T-helper 2 cell treated with Interferon-gamma antibody and Interleukin-4, amounts not matched to agents 100 ng/mL and 5 ng/mL, for 36 hours (primary cell): Measurements from ENCODE around the gene MYL2. TPM values are rescaled to one million over a fixed set of nuclear protein-coding genes. Genes with fewer than 3 reads are reported as not detected.
"Not testable (repeated sequence)": the region's sequence is repeated elsewhere in the genome, so short reads cannot be mapped to it uniquely, and the experiment has no call there.

Experiments
- intact Hi-C: fragments of 100-400 bp; cut with micrococcal nuclease; formaldehyde crosslinking; loops from one replicate; pipeline ENCODE4 v1.15.1; 2023
- total RNA-seq: library from RNA; stranded (reverse); gene quantifications from 2 replicates; pipeline ENCODE4 v1.2.3, GENCODE V29; 2022

Gene MYL2, protein sequence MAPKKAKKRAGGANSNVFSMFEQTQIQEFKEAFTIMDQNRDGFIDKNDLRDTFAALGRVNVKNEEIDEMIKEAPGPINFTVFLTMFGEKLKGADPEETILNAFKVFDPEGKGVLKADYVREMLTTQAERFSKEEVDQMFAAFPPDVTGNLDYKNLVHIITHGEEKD
- total RNA-seq, result not detected in 2 replicates

DNA sequence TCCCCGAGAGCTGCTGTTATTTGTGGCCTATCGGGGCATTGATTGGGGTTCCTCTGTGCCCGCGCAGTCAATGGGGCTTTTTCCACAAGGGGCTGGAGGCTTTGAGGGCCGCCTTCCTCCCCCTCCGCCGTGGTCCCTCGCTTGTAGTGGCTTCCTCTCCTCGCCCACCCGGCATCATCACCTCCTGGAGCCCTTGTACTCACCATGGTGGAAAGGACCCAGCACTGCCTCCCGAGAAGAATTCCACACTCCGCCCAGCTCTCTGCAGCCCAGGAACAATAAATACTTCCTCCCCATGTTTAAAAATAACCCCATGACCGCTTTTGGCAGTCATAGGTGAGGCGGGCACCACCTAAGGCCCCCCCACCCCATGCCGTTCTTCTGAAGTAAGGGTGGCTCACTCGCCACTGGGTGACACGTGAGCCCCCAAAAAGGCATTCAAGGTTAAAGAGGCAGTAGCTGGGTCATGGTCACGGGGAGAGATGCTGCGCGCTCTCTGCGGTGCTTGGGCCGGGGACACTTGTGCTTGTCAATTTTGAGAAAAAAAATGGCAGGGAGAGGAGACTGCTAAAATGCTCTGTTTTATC, at the start of gene MYL2:
TSS of gene MYL2 (minus strand) at position 256 of the 587 bp plus-strand sequence. CDS start at position 206, 50 bp downstream.
- intact Hi-C loops, result no loop called here

DNA sequence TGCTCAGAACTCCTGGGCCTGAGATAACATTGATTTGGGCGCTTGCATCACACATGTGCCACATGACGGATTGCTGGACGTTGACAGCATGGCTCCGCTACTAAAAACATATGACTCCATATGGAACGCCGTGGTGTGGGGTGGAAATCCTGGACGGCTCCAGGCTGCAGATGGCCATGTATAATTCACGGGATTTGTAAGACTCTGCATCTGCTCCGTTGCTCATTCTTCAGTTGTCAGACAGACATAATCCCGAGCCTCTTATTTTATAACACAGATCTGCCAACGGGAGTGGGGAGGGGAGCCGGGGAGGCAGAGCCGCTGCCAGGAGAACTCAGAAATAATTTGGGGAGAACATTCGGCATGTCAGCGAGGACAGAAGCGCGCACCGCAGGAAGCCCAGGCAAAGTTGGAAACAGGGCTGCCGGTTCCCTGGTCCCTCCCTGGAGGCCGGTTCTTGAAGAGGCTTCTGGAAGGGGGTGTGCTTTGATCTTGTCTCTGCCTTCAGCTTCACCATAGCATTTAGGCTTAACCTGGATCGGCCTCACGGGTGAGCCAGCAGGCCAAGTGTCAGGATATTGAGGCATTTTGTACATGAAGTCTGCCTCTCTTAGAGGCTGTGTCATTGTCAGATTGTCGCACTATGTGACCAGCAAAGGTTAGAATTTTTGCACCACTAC, 45.8 kb upstream of the MYL2 start:
- intact Hi-C loops, result no loop called here

DNA sequence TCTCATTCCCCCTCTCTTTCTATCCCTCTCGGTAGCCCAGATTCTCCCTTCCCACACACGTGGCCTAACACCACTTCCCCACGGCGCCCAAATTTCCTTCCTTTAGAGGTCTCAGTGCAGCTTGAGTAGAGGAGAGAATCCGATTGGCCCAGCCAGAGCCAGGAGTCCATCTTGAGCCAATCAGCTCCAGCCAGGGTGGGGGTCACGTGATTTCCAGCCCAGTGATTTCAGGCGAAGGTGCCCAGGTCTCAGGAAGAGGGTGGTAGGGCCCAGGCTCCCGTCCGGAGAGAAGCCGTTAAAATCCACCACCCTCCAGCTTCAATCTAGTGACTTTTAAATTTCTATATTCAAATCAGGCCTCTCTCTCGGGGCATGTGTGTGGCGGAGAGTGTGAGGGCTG, 45.2 kb upstream of the MYL2 start:
- intact Hi-C loops, result no loop called here

DNA sequence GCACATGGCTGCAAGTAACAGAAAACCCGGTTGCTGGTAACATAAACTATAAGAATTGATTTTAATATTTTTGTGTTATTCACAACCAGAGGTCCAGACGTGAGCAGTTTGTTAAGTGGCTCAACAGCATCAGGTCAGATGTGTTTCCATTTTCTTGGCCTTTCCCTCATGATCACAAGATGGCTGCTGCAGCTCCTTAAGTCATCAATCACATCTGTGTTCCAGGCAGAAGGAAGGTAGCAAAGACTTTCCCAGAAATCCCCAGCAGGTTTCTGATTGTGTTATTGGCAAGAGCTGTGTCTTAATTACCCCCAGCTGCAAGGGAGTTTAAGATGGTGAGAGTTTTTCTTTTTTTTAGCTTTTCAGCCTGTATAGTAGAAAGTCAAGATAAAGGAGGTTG, 40.4 kb upstream of the MYL2 start:
- intact Hi-C loops, result no loop called here

DNA sequence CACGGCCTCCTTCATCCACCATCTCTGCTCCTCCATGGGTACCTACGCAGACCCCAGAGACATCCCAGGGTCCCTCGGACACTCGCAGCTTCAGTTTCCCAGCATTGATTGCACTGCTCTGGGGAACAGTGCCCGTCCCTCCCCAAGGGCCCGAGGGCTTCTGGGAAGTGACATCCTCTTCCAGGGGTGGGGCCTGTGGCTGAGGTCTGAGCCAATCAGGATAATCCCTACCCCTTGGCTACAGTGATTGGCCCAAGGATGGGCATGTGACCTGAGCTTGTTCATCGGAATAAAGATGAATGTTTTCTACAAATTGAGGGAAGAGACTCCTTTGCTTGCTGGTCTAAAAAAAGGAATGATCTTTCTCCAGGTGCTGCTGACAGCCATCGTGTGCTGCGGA, 37.3 kb upstream of the MYL2 start:
- intact Hi-C loops, result no loop called here

DNA sequence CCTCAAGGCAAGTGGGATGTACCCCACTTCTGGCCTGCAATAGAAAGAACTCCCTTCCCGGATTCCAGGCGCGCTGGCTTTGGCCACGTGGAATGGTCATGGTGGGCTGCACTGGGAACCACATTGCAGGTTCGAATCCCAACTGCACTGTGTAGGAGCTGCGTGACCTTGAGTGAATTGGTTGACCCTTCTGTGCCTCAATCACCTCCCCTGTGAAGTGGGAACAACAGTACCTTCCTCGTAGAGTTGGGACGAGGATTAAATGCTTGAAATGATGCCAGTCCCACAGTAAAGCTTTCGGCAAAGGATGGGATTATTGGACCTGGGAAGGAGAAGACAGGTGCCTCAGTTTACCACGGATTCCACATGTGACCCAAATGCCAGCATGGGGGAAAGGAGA, 36.8 kb upstream of the MYL2 start:
- intact Hi-C loops, result no loop called here

DNA sequence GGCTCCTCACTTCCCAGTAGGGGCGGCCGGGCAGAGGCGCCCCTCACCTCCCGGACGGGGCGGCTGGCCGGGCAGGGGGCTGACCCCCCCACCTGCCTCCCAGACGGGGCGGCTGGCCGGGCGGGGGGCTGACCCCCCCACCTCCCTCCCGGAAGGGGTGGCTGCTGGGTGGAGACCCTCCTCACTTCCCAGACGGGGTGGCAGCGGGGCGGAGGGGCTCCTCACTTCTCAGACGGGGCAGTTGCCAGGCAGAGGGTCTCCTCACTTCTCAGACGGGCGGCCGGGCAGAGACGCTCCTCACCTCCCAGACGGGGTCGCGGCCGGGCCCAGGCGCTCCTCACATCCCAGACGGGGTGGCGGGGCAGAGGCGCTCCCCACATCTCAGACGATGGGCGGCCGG, 30.5 kb upstream of the MYL2 start:
- intact Hi-C loops, result not testable (repeated sequence)

DNA sequence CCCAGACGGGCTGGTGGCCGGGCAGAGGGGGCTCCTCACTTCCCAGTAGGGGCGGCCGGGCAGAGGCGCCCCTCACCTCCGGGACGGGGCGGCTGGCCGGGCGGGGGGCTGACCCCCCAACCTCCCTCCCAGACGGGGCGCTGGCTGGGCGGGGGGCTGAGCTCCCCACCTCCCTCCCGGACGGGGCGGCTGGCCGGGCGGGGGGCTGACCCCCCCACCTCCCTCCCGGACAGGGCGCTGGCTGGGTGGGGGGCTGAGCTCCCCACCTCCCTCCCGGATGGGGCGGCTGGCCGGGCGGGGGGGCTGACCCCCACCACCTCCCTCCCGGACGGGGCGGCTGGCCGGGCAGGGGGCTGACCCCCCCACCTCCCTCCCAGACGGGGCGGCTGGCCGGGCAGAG, 30.1 kb upstream of the MYL2 start:
- intact Hi-C loops, result not testable (repeated sequence)

DNA sequence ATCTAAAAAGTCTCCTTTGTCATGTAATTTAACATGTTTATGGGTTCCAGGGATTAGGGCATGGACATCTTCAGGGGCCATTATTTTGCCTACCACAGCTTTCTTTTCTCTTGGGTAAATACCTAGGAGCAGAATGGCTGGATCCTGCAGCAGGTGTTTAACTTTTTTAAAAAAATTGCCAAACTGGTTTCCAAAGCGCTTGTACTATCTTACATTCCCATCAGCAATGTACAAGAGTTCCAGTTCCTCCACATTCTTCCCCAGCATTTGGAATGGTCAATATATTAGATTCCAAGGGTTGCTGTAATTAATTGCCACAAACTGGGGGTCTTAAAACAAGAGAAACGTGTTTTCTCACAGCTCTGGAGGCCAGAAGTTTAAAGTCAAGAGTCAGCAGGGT, 27.7 kb upstream of the MYL2 start:
- intact Hi-C loops, result no loop called here

DNA sequence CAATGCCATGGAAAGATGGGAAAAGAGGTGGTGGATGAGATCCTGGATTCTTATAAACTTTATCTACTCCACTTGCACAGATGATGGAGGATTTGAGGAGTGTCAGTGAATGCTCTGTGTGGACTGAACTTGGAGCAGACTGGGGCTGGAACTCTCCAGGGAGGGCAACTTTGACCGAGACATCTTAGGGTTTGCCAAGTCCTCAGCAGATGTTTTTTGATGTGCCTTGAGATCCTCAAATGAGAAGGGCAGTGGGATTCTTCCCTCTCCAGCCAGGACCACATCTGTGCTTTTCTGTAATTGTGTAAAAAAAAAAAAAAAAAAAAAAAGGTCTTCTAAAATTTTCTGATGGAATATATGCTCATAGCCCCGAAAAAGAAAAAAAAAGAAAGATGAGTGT, 23.0 kb upstream of the MYL2 start:
- intact Hi-C loops, result no loop called here

DNA sequence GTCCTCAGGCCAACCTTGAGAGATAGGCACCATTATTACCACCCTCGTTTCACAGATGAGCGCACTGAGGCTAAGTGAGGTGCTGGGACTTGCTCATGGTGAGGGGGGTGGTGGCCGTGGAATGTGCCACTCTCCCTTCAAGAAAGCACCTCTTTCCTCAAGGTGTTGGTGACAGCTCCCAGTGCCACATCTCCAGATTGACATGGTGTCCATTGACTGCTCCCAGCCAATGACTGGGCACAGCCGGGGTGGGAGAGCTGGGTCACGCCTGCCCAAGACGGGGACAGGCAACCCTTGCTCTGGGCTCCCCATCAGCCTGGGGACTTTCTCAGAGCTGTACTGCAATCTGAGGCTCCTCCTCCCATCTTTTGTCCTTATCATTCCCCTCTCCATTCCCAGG, 21.0 kb upstream of the MYL2 start:
- intact Hi-C loops, result no loop called here

DNA sequence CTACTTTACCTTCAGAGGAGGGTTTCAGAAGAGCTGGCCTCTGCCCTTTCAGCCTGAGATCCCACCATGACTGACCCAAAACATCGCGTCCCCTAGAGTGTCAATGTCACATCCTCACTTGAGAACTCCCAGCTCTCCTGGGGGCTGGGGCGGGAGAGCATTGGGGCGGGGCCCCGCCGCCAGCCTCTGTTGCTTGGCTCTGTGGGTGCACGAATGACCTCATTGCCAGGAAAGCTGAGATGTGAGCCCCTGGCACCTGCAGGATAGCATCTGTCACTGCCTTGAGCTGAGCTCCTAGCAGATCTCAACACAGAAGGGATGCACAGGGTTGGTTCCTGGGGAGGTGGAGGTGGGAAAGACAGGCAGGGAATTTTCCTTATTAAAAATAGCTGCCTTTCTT, 20.6 kb upstream of the MYL2 start:
- intact Hi-C loops, result no loop called here

DNA sequence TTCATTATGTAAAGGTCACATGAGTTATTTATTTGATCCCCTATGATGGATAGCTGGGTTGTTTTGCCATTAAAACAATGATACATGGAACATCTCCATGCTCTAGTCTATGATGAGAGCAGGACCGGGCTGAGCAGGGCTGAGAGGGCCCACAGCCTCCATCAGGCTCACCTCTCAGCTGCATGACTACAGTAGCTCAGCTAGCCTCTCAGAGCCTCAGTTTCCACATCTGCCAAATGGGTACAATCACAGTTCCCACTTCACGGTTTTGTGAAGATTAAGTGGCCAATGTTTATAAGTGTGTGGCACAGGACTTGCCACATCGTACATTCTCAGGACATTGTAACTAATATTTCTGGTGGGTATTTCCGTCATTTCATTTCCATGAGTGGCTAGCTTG, 19.9 kb upstream of the MYL2 start:
- intact Hi-C loops, result no loop called here

DNA sequence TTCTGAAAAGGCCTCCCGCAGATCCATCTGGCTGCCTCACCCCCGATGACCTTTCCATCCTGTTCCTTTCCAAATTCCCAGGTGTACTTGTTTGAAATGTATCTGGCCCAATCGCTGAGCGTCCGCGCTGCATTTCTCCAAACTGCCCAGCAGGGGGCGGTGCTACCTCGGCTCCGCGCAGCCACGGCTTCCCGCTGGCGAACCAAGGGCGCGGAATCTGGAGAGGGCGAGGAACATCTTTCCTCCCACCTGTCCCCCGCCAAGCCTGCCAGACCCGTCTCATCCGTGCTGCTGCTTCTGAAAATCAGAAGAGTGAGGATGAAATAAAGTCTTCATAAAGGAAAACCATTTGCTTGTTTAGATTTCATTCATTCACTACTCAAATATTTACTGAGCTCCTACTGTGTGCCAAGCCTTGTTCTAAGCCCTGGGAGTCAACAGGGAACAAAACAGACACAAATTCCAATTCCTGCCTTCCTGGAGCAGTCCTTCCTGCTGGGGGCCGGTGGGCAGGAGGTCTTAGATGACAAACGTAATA, 16.8 kb upstream of the MYL2 start:
- intact Hi-C loops, result loop anchor here (1.0 to 5.0 kb wide), 2 partner anchors 360 to 376 kb away; no protein-coding TSS in a partner anchor

DNA sequence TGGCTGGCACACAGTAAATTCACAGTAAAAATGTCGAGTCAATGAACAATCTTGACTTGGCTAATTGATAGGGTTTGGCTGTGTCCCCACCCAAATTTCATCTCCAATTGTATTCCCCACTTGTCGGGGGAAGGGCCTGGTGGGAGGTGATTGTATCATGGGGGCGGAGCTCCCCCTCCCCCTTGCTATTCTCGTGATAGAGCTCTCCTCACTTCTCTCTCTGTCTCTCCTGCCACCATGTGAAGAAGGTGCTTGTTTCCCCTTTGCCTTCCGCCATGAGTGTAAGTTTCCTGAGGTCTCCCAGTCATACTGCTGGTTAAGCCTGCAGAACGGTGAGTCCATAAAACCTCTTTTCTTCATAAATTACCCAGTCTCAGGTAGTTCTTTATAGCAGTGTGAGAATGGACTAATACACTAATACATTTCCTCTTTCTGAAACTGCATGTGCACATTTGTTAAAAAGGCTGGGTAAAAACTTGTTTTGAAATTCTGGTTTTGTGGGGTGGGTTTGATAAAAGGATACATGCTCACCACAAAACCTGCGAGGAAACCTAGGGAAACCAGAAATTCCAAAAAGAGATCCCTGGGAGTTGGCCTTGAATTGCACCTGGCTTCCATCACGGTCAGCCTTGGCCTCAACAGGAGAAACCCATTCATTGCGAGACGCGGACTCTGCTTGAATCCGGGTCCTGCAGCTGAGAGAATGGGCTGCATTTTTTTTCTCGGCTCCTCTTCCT, 16.2 kb upstream of the MYL2 start:
- intact Hi-C loops, result loop anchor here (1.0 to 5.0 kb wide), 2 partner anchors 361 to 377 kb away; no protein-coding TSS in a partner anchor

DNA sequence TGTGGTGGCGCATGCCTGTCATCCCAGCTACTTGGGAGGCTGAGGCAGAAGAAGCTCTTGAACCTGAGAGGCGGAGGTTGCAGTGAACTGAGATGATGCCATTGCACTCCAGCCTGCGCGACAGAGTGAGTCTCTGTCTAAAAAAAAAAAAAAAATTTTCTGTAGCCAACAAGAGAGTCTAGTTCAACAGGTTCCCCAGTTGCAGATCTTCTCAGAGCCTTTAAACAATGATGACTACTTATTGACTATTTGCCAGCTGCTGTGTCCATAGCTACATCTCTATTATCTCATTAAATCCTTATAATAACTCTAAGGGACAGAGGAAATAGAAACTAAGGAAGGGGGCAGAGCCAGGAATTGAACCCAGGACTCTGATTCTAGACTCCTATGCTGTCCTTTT, 15.2 kb upstream of the MYL2 start:
- intact Hi-C loops, result loop anchor here (5.0 kb wide), 1 partner anchor 362 kb away; no protein-coding TSS in a partner anchor

DNA sequence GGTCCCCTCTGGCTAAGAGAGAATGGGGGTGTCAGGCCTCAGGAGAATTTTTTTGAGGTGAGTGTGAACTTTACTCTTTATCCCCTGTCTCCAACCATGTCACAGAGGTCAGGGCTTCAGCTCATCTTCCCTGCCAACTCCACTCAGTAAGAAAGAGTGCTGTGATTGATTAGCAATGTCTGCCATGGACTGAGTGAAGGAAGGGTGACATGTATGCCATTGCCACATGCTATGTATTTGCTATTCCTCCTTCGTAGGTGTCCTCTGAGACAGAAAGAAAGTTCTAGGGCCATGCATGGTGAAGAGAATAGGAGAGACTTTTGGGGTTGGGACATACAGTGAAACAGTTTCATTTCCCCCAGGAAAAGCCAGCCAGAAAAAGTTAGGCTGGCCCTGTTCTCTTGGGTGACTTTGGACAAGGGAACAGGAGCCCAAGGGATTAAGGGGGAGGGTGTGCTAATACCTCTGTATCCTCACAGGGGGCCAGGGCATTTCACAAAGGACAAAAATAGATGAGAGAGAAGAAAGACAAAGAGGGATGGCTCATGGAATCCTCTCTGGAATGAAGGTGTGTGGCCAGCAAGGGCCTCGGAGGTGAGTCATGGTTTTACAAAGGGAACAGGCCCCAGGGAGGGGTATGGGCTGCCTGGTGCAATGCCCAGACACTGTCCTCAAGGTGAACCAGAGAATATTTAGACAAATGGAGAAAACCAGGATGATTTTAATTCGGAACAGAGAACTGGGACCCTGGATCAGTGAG, 13.9 kb upstream of the MYL2 start:
- intact Hi-C loops, result no loop called here

DNA sequence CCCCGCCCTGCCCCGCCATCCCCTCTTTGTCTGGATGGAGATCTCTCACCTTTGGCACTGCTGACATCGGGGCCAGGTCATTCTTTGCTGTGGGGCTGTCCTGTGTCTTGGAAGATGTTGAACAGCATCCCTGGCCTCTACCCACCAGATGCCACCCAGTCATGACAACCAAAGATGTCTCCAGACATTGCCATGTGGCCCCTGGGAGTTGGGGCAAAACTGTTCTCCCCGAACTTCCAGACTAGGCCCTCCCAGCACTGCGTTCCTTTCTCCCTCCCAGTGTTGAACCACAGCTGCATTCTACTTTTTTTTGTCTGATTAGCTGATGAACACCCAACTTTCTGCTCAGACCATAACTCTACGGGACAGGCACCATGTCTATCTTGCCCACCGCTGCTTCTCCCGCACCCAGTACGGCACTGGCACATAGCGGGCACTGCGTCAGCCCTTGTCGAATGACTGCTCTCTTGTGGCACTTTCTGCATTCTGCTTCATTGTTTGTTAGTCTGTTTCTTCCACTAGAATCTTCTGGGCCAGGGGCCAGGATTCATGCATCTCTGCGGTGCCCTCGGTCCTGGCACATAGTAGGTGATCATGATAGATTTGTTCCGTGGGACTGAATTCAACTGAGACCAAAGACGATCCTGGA, 13.1 kb upstream of the MYL2 start:
- intact Hi-C loops, result no loop called here

DNA sequence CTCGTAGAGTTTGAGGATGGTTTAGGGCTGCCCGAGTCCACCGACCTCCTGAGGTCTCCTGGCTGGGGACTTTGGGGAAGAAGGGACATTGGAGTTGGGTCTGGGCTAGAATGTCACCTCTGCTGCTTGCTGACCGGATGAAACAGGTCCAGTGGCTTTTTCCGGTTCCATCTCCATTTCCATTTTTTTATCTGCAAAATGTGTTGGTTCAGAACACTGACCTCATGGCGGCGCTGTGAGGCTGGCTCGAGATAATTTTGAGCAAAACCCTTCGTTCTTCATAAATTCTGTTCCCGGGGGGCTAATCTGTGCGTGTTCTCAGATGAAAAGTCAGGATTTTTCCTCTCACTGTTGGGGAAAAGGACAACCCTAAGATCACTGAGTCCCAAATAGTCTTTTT, 11.7 kb upstream of the MYL2 start:
- intact Hi-C loops, result no loop called here

DNA sequence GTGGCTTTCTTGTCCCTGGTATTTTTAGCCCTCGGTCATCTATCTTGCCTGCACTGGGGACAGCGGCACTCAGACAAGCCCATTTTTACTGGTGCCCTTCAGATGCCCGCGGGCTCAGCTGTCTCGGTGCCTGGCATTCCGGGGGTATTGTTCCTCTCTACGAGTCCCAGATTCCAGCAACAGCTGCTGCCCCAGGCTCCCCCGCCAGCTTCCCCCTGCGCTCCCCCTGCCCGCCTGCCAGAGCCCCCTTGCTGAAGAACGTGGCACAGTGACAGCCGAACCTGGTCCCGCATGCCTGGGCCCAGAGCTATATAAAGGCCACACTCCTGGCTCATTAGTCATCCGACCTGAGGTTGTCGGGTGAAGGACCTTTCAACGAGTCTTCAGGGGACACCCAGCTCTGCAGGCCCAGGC, 10.9 kb upstream of the MYL2 start:
- intact Hi-C loops, result no loop called here
